ENCODE measurements around the gene GUCA2B. TPM values are rescaled to one million over a fixed set of nuclear protein-coding genes. Genes with fewer than 3 reads are reported as not detected.

Gene GUCA2B
- total and polyA plus RNA-seq, 2 of the 4 experiments (the other 2 are of a cell fraction), result not detected

DNA sequence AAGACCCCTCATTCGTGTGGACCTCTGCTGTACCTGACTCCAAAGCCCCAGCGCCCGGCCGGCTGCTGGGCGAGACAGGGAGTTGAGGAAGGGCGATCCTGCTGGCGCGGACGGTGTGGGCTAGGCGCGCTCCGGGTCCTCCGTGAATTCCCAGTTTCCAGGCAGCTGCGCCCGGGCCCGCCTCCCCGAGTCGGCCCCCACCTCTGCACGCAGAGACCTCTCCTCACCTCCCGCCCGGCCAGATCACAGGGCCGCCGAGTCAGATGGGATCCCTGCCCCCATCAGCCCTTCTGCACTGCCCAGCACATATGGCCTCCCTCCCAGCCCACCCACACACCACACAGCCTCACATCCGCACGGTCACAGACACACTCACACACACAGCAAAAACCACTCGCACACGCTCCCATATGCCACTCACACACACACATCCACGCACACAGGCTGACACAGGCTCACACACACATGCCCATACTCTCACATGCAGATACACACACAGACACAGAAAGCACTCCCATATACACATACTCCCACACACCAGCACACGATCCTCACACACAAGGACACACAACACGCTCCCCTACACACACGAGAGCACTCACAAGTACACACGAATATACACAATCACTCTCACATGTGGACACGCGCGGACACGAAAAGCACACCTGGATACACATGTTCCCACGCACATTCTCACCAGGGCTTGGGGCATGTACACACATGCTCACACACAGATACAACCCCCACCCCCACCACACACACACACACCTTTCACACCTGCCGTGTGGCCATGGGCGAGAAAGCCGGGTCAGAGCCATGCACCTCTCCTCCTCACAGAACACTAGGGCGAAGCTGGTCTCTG, 7.2 kb upstream of the GUCA2B start:
- TF ChIP-seq RAD21 (IDR thresholded peaks at IDR 0.05; ENCODE audit: low read length) (no peak), CEBPB (IDR thresholded peaks at IDR 0.05; ENCODE audit: low read depth, low read length) (no peak), CHD1 (IDR thresholded peaks at IDR 0.05; ENCODE audit: low read depth, low read length) (no peak), MAZ (IDR thresholded peaks at IDR 0.05; ENCODE audit: borderline replicate concordance, low read depth, low read length) (no peak)
- TF ChIP-seq, protein P1, sequence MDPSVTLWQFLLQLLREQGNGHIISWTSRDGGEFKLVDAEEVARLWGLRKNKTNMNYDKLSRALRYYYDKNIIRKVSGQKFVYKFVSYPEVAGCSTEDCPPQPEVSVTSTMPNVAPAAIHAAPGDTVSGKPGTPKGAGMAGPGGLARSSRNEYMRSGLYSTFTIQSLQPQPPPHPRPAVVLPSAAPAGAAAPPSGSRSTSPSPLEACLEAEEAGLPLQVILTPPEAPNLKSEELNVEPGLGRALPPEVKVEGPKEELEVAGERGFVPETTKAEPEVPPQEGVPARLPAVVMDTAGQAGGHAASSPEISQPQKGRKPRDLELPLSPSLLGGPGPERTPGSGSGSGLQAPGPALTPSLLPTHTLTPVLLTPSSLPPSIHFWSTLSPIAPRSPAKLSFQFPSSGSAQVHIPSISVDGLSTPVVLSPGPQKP (IDR thresholded peaks at IDR 0.05; ENCODE audit: borderline replicate concordance, low read depth, low read length), result no peak
- Histone ChIP-seq H2BK15ac (ENCODE audit: low read depth, low read length) (no peak overlapping the region), H2BK20ac (ENCODE audit: low read depth, low read length) (no peak overlapping the region), H2BK120ac (ENCODE audit: low read depth, low read length) (no peak overlapping the region), H2AK9ac (replicated peaks; ENCODE audit: low read depth, low read length, poor library complexity) (no peak overlapping the region), H2AK5ac (ENCODE audit: low read depth, low read length) (no peak overlapping the region), H3K23ac (ENCODE audit: low read depth, low read length) (no peak overlapping the region), H4K5ac (ENCODE audit: low read depth, low read length) (no peak overlapping the region), H3K27me3 (ENCODE audit: control insufficient read depth, insufficient read depth, low read length) (peaks cover 56% of the 10 kb centered on the region), H4K20me1 (ENCODE audit: insufficient read depth, low read length) (no peaks in the 10 kb centered on the region), H3K56ac (ENCODE audit: extremely low read depth, insufficient read depth, low read length) (no peak overlapping the region), H4K8ac (ENCODE audit: low read depth in 2 of 2, low read length in 2 of 2) (no peak overlapping the region), H2AFZ (replicated peaks; ENCODE audit: low read length, poor library complexity) (peak overlapping the region; percentile 37), H3K9me1 (ENCODE audit: insufficient read depth, low read length) (no peaks in the 10 kb centered on the region; the same call in 1 of the 2 replicates), H3K4me1 (ENCODE audit: control insufficient read depth, insufficient read depth, low read length) (no peaks in the 10 kb centered on the region), H3K9me3 (ENCODE audit: control insufficient read depth, insufficient read depth, low read length) (no peaks in the 10 kb centered on the region), H3K4me3 (ENCODE audit: insufficient read depth, low read depth, low read length) (no peak overlapping the region), H3K9ac (ENCODE audit: low read depth, low read length) (no peak overlapping the region), H4K91ac (ENCODE audit: insufficient read depth, low read depth, low read length) (no peak overlapping the region), H3K27ac (ENCODE audit: insufficient read depth, low read length) (no peak overlapping the region), H3K4ac (ENCODE audit: low read depth, low read length) (no peak overlapping the region), H3K79me1 (ENCODE audit: low read depth in 1 of 2, low read length in 2 of 2) (no peaks in the 10 kb centered on the region), H3K18ac (ENCODE audit: low read depth, low read length) (no peak overlapping the region), H2BK5ac (ENCODE audit: low read depth, low read length, poor library complexity, severe bottlenecking) (no peak overlapping the region), H3K36me3 (ENCODE audit: control insufficient read depth, insufficient read depth, low read length) (no peaks in the 10 kb centered on the region), H3K4me2 (ENCODE audit: low read depth, low read length) (no peak overlapping the region), H3K14ac (replicated peaks; ENCODE audit: low read depth, low read length) (no peak overlapping the region)
- 45% methylated on average over 20 of the region's 41 CpGs; no CpG with 5 or more reads in 1 of the 2 experiments for WGBS, 2 experiments (ENCODE audit: extremely low coverage in 2 of 2, insufficient read length in 1 of 2)
- in situ Hi-C loops (cut with MboI; ENCODE audit: low sequenced_read_pairs) (loop anchor here (10.0 kb wide), 1 partner anchor 571 kb away; no protein-coding TSS in a partner anchor), dilution Hi-C loops (cut with HindIII; ENCODE audit: low sequenced_read_pairs, unreplicated experiment) (no loop called here), intact Hi-C loops (cut with micrococcal nuclease) (loop anchor here (2.0 to 10.0 kb wide), 7 partner anchors 317 to 611 kb away; partner anchors contain the start of genes CCDC30, PPIH and YBX1)
- ChIA-PET POLR2A (ENCODE audit: unreplicated experiment) (no interaction called here), CTCF (interaction anchor here (0.6 to 1.9 kb wide), 2 partner anchors 8 to 464 kb away, joined by 4 to 7 read pairs; no protein-coding TSS in a partner anchor)
- no TSS peak for BruUV-seq (replicated peaks)
- ATAC-seq (ENCODE audit: low read depth) (no peak), DNase-seq (no peak)

All from IMR-90 (cell line).